Gastrocnemius medialis (tissue), 4 donors: ENCODE results near the gene SSNA1. TPM values are rescaled to one million over a fixed set of nuclear protein-coding genes. Genes with fewer than 3 reads are reported as not detected.

ENCODE experiments used
- ATAC-seq, 2 donors: fragments of 150-250 bp; one replicate each; pipeline ENCODE4 v1.9.1; 2016
- DNase-seq, 2 donors: peaks; one replicate each; pipeline ENCODE4 v3.0.0-alpha.2; 2019
- H3K27ac ChIP-seq, 4 donors: fragments of 200-600 bp; sonication (generic); 1 replicate in 1 of 4; 2 replicates in 3 of 4; pipeline ENCODE4 v1.5.1; 2016 to 2018; ENCODE audit warnings: mild to moderate bottlenecking in 2 of 4, moderate library complexity in 1 of 4
- H3K27me3 ChIP-seq, 3 donors: fragments of 200-600 bp; sonication (generic) in 2 of 3; 1 replicate in 1 of 3; 2 replicates in 2 of 3; pipeline versions ENCODE4 v1.5.1 to v1.6.0; 2016 to 2019; ENCODE audit warnings: mild to moderate bottlenecking in 1 of 3, moderate library complexity in 1 of 3
- H3K36me3 ChIP-seq, 2 donors: fragments of 200-600 bp; sonication (generic) in 1 of 2; one replicate each; pipeline ENCODE4 v1.5.1; 2017 to 2018
- H3K4me1 ChIP-seq, 2 donors: fragments of 200-600 bp; sonication (generic) in 1 of 2; one replicate each; pipeline ENCODE4 v1.5.1; 2016 to 2017; ENCODE audit warnings: mild to moderate bottlenecking in 2 of 2
- H3K4me3 ChIP-seq, 4 donors: fragments of 200-600 bp; sonication (generic) in 3 of 4; 1 replicate in 1 of 4; 2 replicates in 3 of 4; pipeline ENCODE4 v1.5.1; 2016 to 2019; ENCODE audit warnings: mild to moderate bottlenecking in 2 of 4
- H3K9me3 ChIP-seq, 3 donors: fragments of 200-600 bp; sonication (generic) in 2 of 3; 1 replicate in 1 of 3; 2 replicates in 2 of 3; pipeline ENCODE4 v1.5.1; 2016 to 2019
- POLR2A ChIP-seq, 2 donors: fragments of 450-650 bp; IDR thresholded peaks; one replicate each; pipeline ENCODE4 v1.6.1; 2017; ENCODE audit warnings: antibody characterized with exemption in 2 of 2, mild to moderate bottlenecking in 2 of 2, moderate library complexity in 2 of 2
- in situ Hi-C, 4 donors: fragments of 200-750 bp; cut with MboI; loops; one replicate each; pipeline versions ENCODE4 v1.15.0 to v1.8.0; 2017; ENCODE audit warnings: low sequenced_read_pairs in 4 of 4
- intact Hi-C: fragments of 100-400 bp; cut with DNase I; formaldehyde crosslinking; loops from one replicate; pipeline ENCODE4 v1.15.1; 2023; ENCODE audit warnings: low total_unique reads
- total RNA-seq, 4 donors: library from RNA; depleted of rRNA; stranded (reverse); fragments of >200 nt; gene quantifications; one replicate each; pipeline versions ENCODE4 v1.1.0 to v1.2.3, GENCODE V29; 2016
- TF ChIP-seq, protein P1 (sequence below), 5 experiments: fragments of 450-650 bp in 3 of 5; fragments of 200-600 bp in 2 of 5; sonication (generic) in 2 of 5; IDR thresholded peaks in 4 of 5; conservative IDR thresholded peaks in 1 of 5; 1 replicate in 4 of 5; 2 replicates in 1 of 5; pipeline ENCODE4 v1.5.1; 2016 to 2019; ENCODE audit warnings: antibody characterized with exemption in 5 of 5, mild to moderate bottlenecking in 3 of 5, moderate library complexity in 3 of 5

Gene SSNA1
- total RNA-seq, 4 donors from 2014 or later = 73.3 to 164 (median 94.4) TPM

DNA sequence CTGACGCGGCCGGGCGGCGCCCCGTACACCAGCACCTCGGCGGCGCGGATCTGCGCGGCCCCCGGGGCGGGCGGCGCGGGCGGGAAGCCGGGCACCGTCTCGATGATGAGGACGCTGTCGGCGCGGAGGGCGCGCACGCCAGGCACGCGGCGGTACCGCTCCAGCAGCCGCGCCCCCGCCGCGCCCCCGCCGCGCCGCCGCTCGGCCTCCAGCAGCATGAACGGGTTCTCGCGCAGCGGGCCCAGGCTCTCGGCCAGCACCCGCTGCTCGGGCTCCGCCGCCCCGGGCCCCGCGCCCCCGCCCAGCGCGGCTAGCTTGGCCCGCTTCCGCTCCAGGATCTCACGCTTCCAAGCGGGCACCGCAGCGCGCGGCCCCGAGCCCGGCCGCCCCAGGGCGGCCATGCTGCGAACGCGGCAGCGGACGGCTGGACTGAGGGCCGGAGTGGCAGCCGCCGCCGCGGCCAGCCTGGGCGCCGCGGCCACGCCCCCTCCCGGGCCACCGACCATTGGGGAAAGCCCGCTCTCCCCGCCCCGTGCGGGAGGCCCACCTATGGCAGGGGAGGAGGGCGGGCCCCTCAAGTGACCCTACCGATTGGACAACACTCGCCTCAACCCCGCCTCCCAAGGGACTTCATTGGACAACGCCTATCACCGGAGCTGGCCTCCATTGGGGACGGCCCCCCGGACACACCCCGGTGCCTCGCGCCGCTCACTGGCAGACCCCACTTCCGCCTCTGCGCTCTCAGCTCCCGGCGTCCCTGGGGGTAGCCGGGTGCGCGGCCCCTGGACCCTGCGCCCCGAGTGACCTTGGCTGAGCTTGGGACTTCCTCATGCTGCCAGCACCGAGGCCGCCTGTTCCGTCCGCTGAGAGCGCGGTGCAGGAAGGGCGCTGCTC, 12.1 kb downstream of the SSNA1 start, which contains the start of gene TPRN:
Gene TPRN, minus strand, starts transcription at position 431 of the 894 bp plus-strand sequence. Its CDS starts 30 bp downstream, at position 401.
- Histone ChIP-seq H3K27me3 (no peaks in the 10 kb centered on the region), H3K4me1 (peaks cover 61 to 70% of the 10 kb centered on the region in 2 donors), H3K4me3 (peak within 1 kb of the TSS; percentile 73 to 86 (median 77)), H3K36me3 (no peaks in the 10 kb centered on the region), H3K9me3 (no peaks in the 10 kb centered on the region), H3K27ac (peak within 1 kb of the TSS; percentile 83 to 92 (median 86))
- in situ Hi-C loops = no loop called here
- ATAC-seq = peak; percentile 97
- peak; percentile 100 for DNase-seq
- TF ChIP-seq, protein P1, sequence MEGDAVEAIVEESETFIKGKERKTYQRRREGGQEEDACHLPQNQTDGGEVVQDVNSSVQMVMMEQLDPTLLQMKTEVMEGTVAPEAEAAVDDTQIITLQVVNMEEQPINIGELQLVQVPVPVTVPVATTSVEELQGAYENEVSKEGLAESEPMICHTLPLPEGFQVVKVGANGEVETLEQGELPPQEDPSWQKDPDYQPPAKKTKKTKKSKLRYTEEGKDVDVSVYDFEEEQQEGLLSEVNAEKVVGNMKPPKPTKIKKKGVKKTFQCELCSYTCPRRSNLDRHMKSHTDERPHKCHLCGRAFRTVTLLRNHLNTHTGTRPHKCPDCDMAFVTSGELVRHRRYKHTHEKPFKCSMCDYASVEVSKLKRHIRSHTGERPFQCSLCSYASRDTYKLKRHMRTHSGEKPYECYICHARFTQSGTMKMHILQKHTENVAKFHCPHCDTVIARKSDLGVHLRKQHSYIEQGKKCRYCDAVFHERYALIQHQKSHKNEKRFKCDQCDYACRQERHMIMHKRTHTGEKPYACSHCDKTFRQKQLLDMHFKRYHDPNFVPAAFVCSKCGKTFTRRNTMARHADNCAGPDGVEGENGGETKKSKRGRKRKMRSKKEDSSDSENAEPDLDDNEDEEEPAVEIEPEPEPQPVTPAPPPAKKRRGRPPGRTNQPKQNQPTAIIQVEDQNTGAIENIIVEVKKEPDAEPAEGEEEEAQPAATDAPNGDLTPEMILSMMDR (IDR thresholded peaks at IDR 0.05 in 4 of 5, conservative IDR thresholded peaks at IDR 0.05 in 1 of 5) = peak in 2 of 5 experiments; percentile 6 to 22
- TF ChIP-seq POLR2A (IDR thresholded peaks at IDR 0.05) = peak; percentile 89 to 94
- intact Hi-C loops = loop anchor here (1.0 to 5.0 kb wide), 3 partner anchors 12 to 42 kb away; partner anchors contain the start of genes ANAPC2, SSNA1 and TUBB4B

DNA sequence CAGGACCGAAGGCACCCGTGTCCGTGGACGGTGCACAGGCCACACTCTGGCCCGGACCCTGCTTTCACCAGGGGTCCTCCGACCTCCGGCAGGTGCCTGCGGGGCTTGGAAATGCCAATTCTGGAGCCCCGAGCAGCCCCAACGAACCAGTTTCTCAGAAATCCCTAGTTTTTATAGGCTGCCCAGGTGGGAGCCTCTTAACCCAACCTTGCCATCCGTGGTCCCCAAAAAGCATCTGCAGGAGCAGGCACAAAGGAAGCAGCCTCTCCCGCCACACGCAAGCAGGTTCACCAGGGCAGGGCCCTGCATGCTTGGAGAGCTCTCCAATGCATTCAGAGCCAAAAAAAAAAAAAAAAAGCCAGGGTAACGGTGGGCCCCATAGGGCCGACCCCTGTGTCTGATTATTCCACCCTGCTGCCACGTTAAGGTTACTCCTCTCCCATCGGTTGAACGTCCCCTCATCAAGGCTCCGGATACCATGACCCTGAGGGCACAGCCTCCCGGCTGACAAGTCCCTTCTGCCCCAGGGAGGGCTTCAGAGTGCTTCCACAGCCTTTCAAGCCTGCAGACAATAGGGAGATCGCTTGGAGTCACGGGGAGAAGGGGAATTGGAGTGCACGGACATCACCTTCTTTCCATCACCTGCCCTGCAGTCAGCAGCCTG, 12.9 kb downstream of the SSNA1 start:
- ATAC-seq (no peak), DNase-seq (no peak)
- intact Hi-C loops (loop anchor here (5.0 kb wide), 1 partner anchor 41 kb away; the partner anchor contains the start of gene TUBB4B), in situ Hi-C loops (no loop called here)
- H3K27ac ChIP-seq = peak overlapping the region; percentile 83 to 92 (median 86)
- H3K4me3 ChIP-seq = peak overlapping the region; percentile 73 to 86 (median 77)
- no peaks in the 10 kb centered on the region for H3K9me3 ChIP-seq
- no peak for TF ChIP-seq POLR2A (IDR thresholded peaks at IDR 0.05)
- TF ChIP-seq, protein P1 (IDR thresholded peaks at IDR 0.05 in 4 of 5, conservative IDR thresholded peaks at IDR 0.05 in 1 of 5) = no peak
- peaks cover 65 to 74% of the 10 kb centered on the region in 2 donors for H3K4me1 ChIP-seq
- H3K27me3 ChIP-seq = no peaks in the 10 kb centered on the region
- H3K36me3 ChIP-seq = no peaks in the 10 kb centered on the region

DNA sequence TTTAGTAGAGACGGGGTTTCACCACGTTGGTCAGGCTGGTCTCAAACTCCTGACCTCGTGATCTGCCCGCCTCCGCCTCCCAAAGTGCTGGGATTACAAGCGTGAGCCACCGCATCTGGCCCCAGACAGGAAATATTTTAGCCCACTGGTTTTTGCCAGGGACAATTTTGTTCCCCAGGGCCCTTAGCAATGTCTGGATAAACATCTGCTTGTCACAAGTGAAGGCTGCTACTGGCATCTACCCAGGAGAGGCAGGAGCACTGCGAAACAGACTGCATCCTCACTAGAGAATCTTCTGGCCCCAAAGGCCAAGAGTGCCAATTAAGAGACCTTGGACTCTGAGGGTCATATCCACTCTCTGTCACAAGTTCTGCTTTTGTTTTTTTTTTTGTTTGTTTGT, 14.5 kb downstream of the SSNA1 start:
- H3K4me3 ChIP-seq = no peak overlapping the region
- intact Hi-C loops = loop anchor here (5.0 kb wide), 1 partner anchor 39 kb away; the partner anchor contains the start of gene TUBB4B
- in situ Hi-C loops = no loop called here

DNA sequence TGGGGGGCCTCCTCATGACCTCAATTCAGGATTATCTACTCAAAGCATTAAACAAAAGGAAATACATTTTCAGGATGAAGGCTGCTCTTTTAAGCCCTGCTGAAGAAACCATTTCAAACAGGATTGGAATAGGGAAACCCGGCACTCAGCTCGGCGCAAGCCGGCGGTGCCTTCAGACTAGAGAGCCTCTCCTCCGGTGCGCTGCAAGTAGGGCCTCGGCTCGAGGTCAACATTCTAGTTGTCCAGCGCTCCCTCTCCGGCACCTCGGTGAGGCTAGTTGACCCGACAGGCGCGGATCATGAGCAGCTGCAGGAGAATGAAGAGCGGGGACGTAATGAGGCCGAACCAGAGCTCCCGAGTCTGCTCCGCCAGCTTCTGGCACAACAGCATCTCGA, 16.3 kb downstream of the SSNA1 start:
- ATAC-seq = no peak
- H3K27ac ChIP-seq = peak overlapping the region; percentile 65 to 90 (median 78)
- in situ Hi-C loops (no loop called here), intact Hi-C loops (loop anchor here (1.0 to 5.0 kb wide), 2 partner anchors 16 to 38 kb away; partner anchors contain the start of genes ANAPC2, SSNA1 and TUBB4B)
- TF ChIP-seq POLR2A (IDR thresholded peaks at IDR 0.05) = no peak
- TF ChIP-seq, protein P1 (IDR thresholded peaks at IDR 0.05 in 4 of 5, conservative IDR thresholded peaks at IDR 0.05 in 1 of 5) = no peak
- no peak for DNase-seq
- H3K4me1 ChIP-seq = peaks cover 51 to 54% of the 10 kb centered on the region in 2 donors
- H3K9me3 ChIP-seq = no peaks in the 10 kb centered on the region
- H3K4me3 ChIP-seq = peak overlapping the region; percentile 75 to 97 (median 90)
- H3K27me3 ChIP-seq = no peaks in the 10 kb centered on the region
- H3K36me3 ChIP-seq = no peaks in the 10 kb centered on the region

More for the DNA sequence above, 14.5 kb downstream of the SSNA1 start:
- ATAC-seq = no peak
- H3K27me3 ChIP-seq = no peaks in the 10 kb centered on the region
- no peaks in the 10 kb centered on the region for H3K36me3 ChIP-seq
- peaks cover 67 to 71% of the 10 kb centered on the region in 2 donors for H3K4me1 ChIP-seq
- no peak for TF ChIP-seq POLR2A (IDR thresholded peaks at IDR 0.05)
- TF ChIP-seq, protein P1 (IDR thresholded peaks at IDR 0.05 in 4 of 5, conservative IDR thresholded peaks at IDR 0.05 in 1 of 5) = no peak
- DNase-seq = no peak
- no peaks in the 10 kb centered on the region for H3K9me3 ChIP-seq
- no peak overlapping the region for H3K27ac ChIP-seq
